PC-3 (cell line): ENCODE data around the gene CNTNAP3. TPM values are rescaled to one million over a fixed set of nuclear protein-coding genes. Genes with fewer than 3 reads are reported as not detected.
"Not testable (repeated sequence)": the region's sequence is repeated elsewhere in the genome, so short reads cannot be mapped to it uniquely, and the experiment has no call there.

Experiments
- ATAC-seq: fragments of 200-7000 bp; cut with Tn5 transposase; 2 replicates; pipeline ENCODE4 v1.9.1; 2020; ENCODE audit warnings: mild to moderate bottlenecking, moderate library complexity
- Bru-seq: library from RNA; stranded (reverse); fragments of 400-500 nt; gene quantifications from one replicate; lab custom pipeline; 2021; lab: Mats Ljungman, UMichigan
- BruChase-seq, 2 experiments: library from RNA; stranded (reverse); fragments of 400-500 nt; gene quantifications; one replicate each; lab custom pipeline; 2021; lab: Mats Ljungman, UMichigan
- BruUV-seq: library from RNA; stranded (reverse); fragments of 400-500 nt; replicated peaks from 2 replicates; lab custom pipeline; 2021; lab: Mats Ljungman, UMichigan
- CTCF ChIA-PET: fragments of 300-600 bp; sonication (Branson Sonifier 250); formaldehyde crosslinking; loops from one replicate; lab custom pipeline; 2022; ENCODE audit warnings: antibody characterized with exemption; lab: Charles Lee
- POLR2A ChIA-PET: fragments of 300-600 bp; sonication (Branson Sonifier 250); formaldehyde crosslinking; loops from one replicate; lab custom pipeline; 2022; ENCODE audit warnings: antibody characterized with exemption; ENCODE audit not compliant: unreplicated experiment; lab: Charles Lee
- DNase-seq: peaks from one replicate; pipeline ENCODE4 v3.0.0-alpha.2; 2015
- H2AFZ ChIP-seq: fragments of 300-600 bp; sonication (generic); 2 replicates; pipeline ENCODE4 v1.6.0; 2016; ENCODE audit warnings: antibody characterized with exemption, low read length
- H3F3A ChIP-seq: fragments of 300-600 bp; sonication (generic); one replicate; pipeline ENCODE4 v1.6.0; 2017; ENCODE audit warnings: antibody characterized with exemption, low read length, control low read depth, mild to moderate bottlenecking; ENCODE audit not compliant: unreplicated experiment
- H3K27ac ChIP-seq: fragments of 300-600 bp; sonication (generic); 2 replicates; pipeline ENCODE4 v1.5.1; 2016; ENCODE audit warnings: mild to moderate bottlenecking, low read length
- H3K27me3 ChIP-seq: fragments of 300-600 bp; sonication (generic); 2 replicates; pipeline ENCODE4 v1.6.1; 2016; ENCODE audit warnings: low read length, mixed read lengths
- H3K36me3 ChIP-seq: fragments of 300-600 bp; sonication (generic); 2 replicates; pipeline ENCODE4 v1.6.1; 2016; ENCODE audit warnings: low read depth, mixed run types, low read length, mixed read lengths
- H3K4me1 ChIP-seq: fragments of 300-600 bp; sonication (generic); 2 replicates; pipeline ENCODE4 v1.5.1; 2016; ENCODE audit warnings: low read length; ENCODE audit not compliant: insufficient read depth
- H3K4me2 ChIP-seq: fragments of 300-600 bp; sonication (generic); 2 replicates; pipeline ENCODE4 v1.6.0; 2016; ENCODE audit warnings: low read length
- H3K4me3 ChIP-seq: fragments of 300-600 bp; sonication (generic); 2 replicates; pipeline ENCODE4 v1.5.1; 2016; ENCODE audit warnings: mild to moderate bottlenecking, low read length, mixed read lengths
- H3K79me2 ChIP-seq: fragments of 300-600 bp; sonication (generic); 2 replicates; pipeline ENCODE4 v1.6.1; 2017; ENCODE audit warnings: low read length, mixed read lengths
- H3K9ac ChIP-seq: fragments of 300-600 bp; sonication (generic); 2 replicates; pipeline ENCODE4 v1.6.0; 2016; ENCODE audit warnings: mild to moderate bottlenecking, low read length
- H3K9me2 ChIP-seq: fragments of 300-600 bp; sonication (generic); replicated peaks from 2 replicates; pipeline ENCODE4 v1.6.1; 2016; ENCODE audit warnings: mixed run types, low read length, mixed read lengths
- H3K9me3 ChIP-seq: fragments of 300-600 bp; sonication (generic); 2 replicates; pipeline ENCODE4 v1.6.1; 2016; ENCODE audit warnings: low read length, mixed read lengths
- H4K20me1 ChIP-seq: fragments of 300-600 bp; sonication (generic); 2 replicates; pipeline ENCODE4 v1.6.1; 2016; ENCODE audit warnings: low read length, mixed read lengths
- intact Hi-C: fragments of 100-400 bp; cut with micrococcal nuclease; formaldehyde crosslinking; loops from 2 replicates; pipeline ENCODE4 v1.9.0; 2023
- long read RNA-seq: library from polyadenylated mRNA; unstranded; transcript quantifications from one replicate; pipeline ENCODE4 v2.0.0, GENCODE V29; 2021; ENCODE audit not compliant: unreplicated experiment
- total RNA-seq: library from RNA; depleted of rRNA; stranded (reverse); fragments of >200 nt; gene quantifications from 2 replicates; pipeline ENCODE4 v1.2.3, GENCODE V29; 2014; rRNA removed

The CNTNAP3 gene
- total RNA-seq (26.3 and 38.0 TPM in 2 replicates), Bru-seq, nascent RNA (percentile 57 among the genes with signal in this experiment), BruChase-seq, experiment 1, labeled RNA remaining after a 6-hour chase (percentile 54 among the genes with signal in this experiment), BruChase-seq, experiment 2, labeled RNA remaining after a 2-hour chase (percentile 72 among the genes with signal in this experiment)
- long read RNA-seq, partial matches to known transcripts = 21 of 57 reads
- long read RNA-seq, other reads (novel, unspliced or antisense) = 32 of 57 reads

- POLR2A ChIA-PET, H3K9me3 ChIP-seq, H3K4me1 ChIP-seq, H3K9ac ChIP-seq, H2AFZ ChIP-seq, H3K36me3 ChIP-seq, intact Hi-C loops, BruUV-seq, H3K27ac ChIP-seq, H3K9me2 ChIP-seq, H3F3A ChIP-seq, CTCF ChIA-PET, H4K20me1 ChIP-seq, H3K27me3 ChIP-seq, H3K79me2 ChIP-seq, ATAC-seq: not testable (repeated sequence)
- DNase-seq = peak; percentile 33
- Histone ChIP-seq H3K4me3 (peak within 1 kb of the TSS; percentile 55), H3K4me2 (0 out of 2 replicates have a peak within 1 kb of the TSS, but pooled peaks have one; percentile 39)
These were observed at the start of gene CNTNAP3 for GRCh38 chr9:39287980-39288379. Gene CNTNAP3 (minus strand): TSS chr9:39288167. CDS start chr9:39288064, 103 bp downstream.

DNA sequence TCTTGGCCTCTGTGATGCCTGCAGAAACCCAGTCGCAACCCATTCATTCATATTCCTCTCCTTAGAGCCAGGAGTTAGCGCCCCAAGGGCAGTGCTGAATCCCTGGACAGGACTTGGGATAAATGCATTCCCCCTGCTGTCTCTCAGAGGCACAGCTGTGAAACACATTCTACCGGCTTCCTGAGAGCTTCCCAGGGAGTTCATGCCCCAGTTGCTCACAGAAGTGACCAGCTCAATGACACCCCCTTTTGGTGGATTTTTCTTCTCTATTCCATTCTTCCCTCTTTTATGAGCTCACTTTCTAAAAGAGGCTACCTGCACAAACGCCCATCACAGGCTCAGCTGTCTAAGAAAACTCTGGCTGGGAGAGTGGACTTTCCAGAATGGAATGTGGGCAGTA is 8.0 kb downstream of the CNTNAP3 start:
- POLR2A ChIA-PET = not testable (repeated sequence)

GRCh38 chr9:39242513-39242912 is 45.5 kb downstream of the CNTNAP3 start:
- H3K9ac ChIP-seq, H3K4me3 ChIP-seq, H3F3A ChIP-seq, H3K79me2 ChIP-seq, H4K20me1 ChIP-seq, POLR2A ChIA-PET, H3K36me3 ChIP-seq, H3K27ac ChIP-seq, ATAC-seq, CTCF ChIA-PET, BruUV-seq, H3K4me1 ChIP-seq, H3K9me3 ChIP-seq, H3K4me2 ChIP-seq, intact Hi-C loops, H3K9me2 ChIP-seq, H3K27me3 ChIP-seq, DNase-seq, H2AFZ ChIP-seq: not testable (repeated sequence)

More for the DNA sequence above, 8.0 kb downstream of the CNTNAP3 start:
- H3K4me3 ChIP-seq, DNase-seq, H3K9ac ChIP-seq, H3F3A ChIP-seq, H3K79me2 ChIP-seq, H4K20me1 ChIP-seq, H3K27ac ChIP-seq, CTCF ChIA-PET, H3K9me2 ChIP-seq, H3K9me3 ChIP-seq, H3K4me1 ChIP-seq, ATAC-seq, H2AFZ ChIP-seq, intact Hi-C loops, H3K36me3 ChIP-seq, BruUV-seq, H3K4me2 ChIP-seq, H3K27me3 ChIP-seq: not testable (repeated sequence)

DNA sequence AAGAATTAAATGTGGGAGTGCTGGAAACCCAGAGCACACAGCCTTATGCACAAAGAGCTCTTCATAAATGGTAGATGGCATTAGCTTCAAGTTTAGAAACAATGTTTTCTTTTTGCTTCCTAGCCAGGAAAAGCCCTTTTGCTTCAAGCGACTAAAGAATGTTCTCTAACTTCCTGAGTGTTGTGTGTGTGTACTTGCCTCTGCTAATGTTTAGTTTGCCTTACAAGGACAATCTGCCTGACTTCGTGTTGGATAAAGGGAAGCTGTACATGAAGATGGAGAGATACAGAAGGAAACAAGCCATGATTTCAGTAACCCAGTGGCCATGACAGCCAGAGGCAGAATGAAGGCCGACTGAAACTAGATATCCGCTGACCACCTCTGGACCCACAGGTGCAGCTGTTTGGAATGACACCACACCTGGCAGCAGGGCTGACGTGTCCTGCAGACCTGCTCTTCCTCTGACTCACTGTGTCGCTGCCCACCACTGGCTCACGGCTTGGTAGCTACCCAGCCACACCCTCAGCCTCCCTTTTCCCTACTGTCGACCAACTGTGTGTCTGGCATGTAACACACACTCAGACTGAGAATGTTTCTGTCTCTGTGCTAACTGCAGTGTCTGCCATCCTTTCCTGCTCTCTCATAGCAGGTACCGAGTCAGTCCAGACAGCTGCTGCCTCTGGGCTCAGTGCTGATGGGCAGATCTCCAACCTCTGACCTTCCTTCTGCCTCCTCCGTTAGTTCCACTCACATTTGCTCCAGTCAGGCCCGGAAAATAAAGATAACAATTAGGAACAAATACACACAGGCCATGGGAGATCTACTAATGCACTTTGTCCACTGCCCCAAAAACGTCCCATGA is 55.6 kb downstream of the CNTNAP3 start:
- H3F3A ChIP-seq, H3K9ac ChIP-seq, intact Hi-C loops, H4K20me1 ChIP-seq, H3K27ac ChIP-seq, BruUV-seq, H2AFZ ChIP-seq, H3K4me2 ChIP-seq, H3K9me2 ChIP-seq, DNase-seq, POLR2A ChIA-PET, H3K4me1 ChIP-seq, CTCF ChIA-PET, H3K9me3 ChIP-seq, H3K27me3 ChIP-seq, H3K36me3 ChIP-seq, H3K4me3 ChIP-seq, H3K79me2 ChIP-seq: not testable (repeated sequence)
- peak; percentile 90 for ATAC-seq

GRCh38 chr9:39215976-39216375 is 72.0 kb downstream of the CNTNAP3 start:
- H3K79me2 ChIP-seq, POLR2A ChIA-PET, H3K9ac ChIP-seq, H3K27me3 ChIP-seq, H3K9me3 ChIP-seq, H3K27ac ChIP-seq, H3K4me2 ChIP-seq, CTCF ChIA-PET, DNase-seq, intact Hi-C loops, H3K9me2 ChIP-seq, H2AFZ ChIP-seq, H3K36me3 ChIP-seq, H4K20me1 ChIP-seq, H3F3A ChIP-seq, H3K4me3 ChIP-seq, ATAC-seq, H3K4me1 ChIP-seq, BruUV-seq: not testable (repeated sequence)

- CTCF ChIA-PET, H3K27ac ChIP-seq, H3K9me3 ChIP-seq, DNase-seq, H3K4me2 ChIP-seq, POLR2A ChIA-PET, H3F3A ChIP-seq, H3K9ac ChIP-seq, H3K79me2 ChIP-seq, H2AFZ ChIP-seq, H3K4me1 ChIP-seq, H3K4me3 ChIP-seq, H3K27me3 ChIP-seq, intact Hi-C loops, H3K9me2 ChIP-seq, H3K36me3 ChIP-seq, H4K20me1 ChIP-seq, ATAC-seq, BruUV-seq: not testable (repeated sequence)
These were observed 78.2 kb downstream of the CNTNAP3 start for GRCh38 chr9:39209773-39210172.
